ENCODE measurements around the gene TMEM33.
A peak's percentile ranks its signal among the peaks of the same experiment; 100 is the strongest.
"Not testable (repeated sequence)": the region's sequence is repeated elsewhere in the genome, so short reads cannot be mapped to it uniquely, and the experiment has no call there.

Gene TMEM33

GRCh38 chr4:41934901-41935651 is at the start of gene TMEM33:
Gene TMEM33 (plus strand): TSS chr4:41935429. CDS start chr4:41935485, 56 bp downstream.
- Histone ChIP-seq H3K27me3 (ENCODE audit: control insufficient read depth in 1 of 2, insufficient read depth in 2 of 2, low read length in 2 of 2) (no peaks in the 10 kb centered on the region), H3K9ac (ENCODE audit: low read depth in 1 of 2, low read length in 2 of 2) (peak within 1 kb of the TSS; percentile 79 to 88), H3K36me3 (ENCODE audit: control insufficient read depth in 1 of 2, insufficient read depth in 2 of 2, low read length in 2 of 2) (peaks cover 10 to 11% of the 10 kb centered on the region in 2 donors), H3K9me3 (ENCODE audit: control insufficient read depth in 1 of 2, low read length in 2 of 2) (no peaks in the 10 kb centered on the region), H3K27ac (ENCODE audit: low read depth, low read length) (peak within 1 kb of the TSS; percentile 28), H3K4me3 (ENCODE audit: low read depth in 1 of 2, low read length in 2 of 2) (peak within 1 kb of the TSS; percentile 95 to 97), H3K4me1 (ENCODE audit: control insufficient read depth in 1 of 2, insufficient read depth in 2 of 2, low read length in 2 of 2) (peaks cover 8 to 18% of the 10 kb centered on the region in 2 donors)

GRCh38 chr4:41885456-41885855 is 49.8 kb upstream of the TMEM33 start:
- no peak overlapping the region for H3K9ac ChIP-seq (ENCODE audit: low read depth in 1 of 2, low read length in 2 of 2)
- no peaks in the 10 kb centered on the region for H3K36me3 ChIP-seq (ENCODE audit: control insufficient read depth in 1 of 2, insufficient read depth in 2 of 2, low read length in 2 of 2)
- H3K4me1 ChIP-seq (ENCODE audit: control insufficient read depth in 1 of 2, insufficient read depth in 2 of 2, low read length in 2 of 2), result peaks cover 0 to 7% of the 10 kb centered on the region in 2 donors
- H3K9me3 ChIP-seq (ENCODE audit: control insufficient read depth in 1 of 2, low read length in 2 of 2), result no peaks in the 10 kb centered on the region
- H3K27me3 ChIP-seq (ENCODE audit: control insufficient read depth in 1 of 2, insufficient read depth in 2 of 2, low read length in 2 of 2), result peaks cover 27 to 28% of the 10 kb centered on the region in 2 donors
- no peak overlapping the region for H3K27ac ChIP-seq (ENCODE audit: low read depth, low read length)
- H3K4me3 ChIP-seq (ENCODE audit: low read depth in 1 of 2, low read length in 2 of 2), result no peak overlapping the region

GRCh38 chr4:41887277-41887676 is 48.0 kb upstream of the TMEM33 start:
- Histone ChIP-seq H3K9me3 (ENCODE audit: control insufficient read depth in 1 of 2, low read length in 2 of 2) (no peaks in the 10 kb centered on the region), H3K9ac (ENCODE audit: low read depth in 1 of 2, low read length in 2 of 2) (no peak overlapping the region), H3K27me3 (ENCODE audit: control insufficient read depth in 1 of 2, insufficient read depth in 2 of 2, low read length in 2 of 2) (peaks cover 11% of the 10 kb centered on the region in 2 donors), H3K27ac (ENCODE audit: low read depth, low read length) (no peak overlapping the region), H3K4me1 (ENCODE audit: control insufficient read depth in 1 of 2, insufficient read depth in 2 of 2, low read length in 2 of 2) (no peaks in the 10 kb centered on the region), H3K36me3 (ENCODE audit: control insufficient read depth in 1 of 2, insufficient read depth in 2 of 2, low read length in 2 of 2) (no peaks in the 10 kb centered on the region), H3K4me3 (ENCODE audit: low read depth in 1 of 2, low read length in 2 of 2) (no peak overlapping the region)

GRCh38 chr4:41887821-41888686 is 47.2 kb upstream of the TMEM33 start:
- Histone ChIP-seq H3K9me3 (ENCODE audit: control insufficient read depth in 1 of 2, low read length in 2 of 2) (no peaks in the 10 kb centered on the region), H3K36me3 (ENCODE audit: control insufficient read depth in 1 of 2, insufficient read depth in 2 of 2, low read length in 2 of 2) (no peaks in the 10 kb centered on the region), H3K9ac (ENCODE audit: low read depth in 1 of 2, low read length in 2 of 2) (no peak overlapping the region), H3K27ac (ENCODE audit: low read depth, low read length) (no peak overlapping the region), H3K27me3 (ENCODE audit: control insufficient read depth in 1 of 2, insufficient read depth in 2 of 2, low read length in 2 of 2) (peaks cover 7 to 10% of the 10 kb centered on the region in 2 donors), H3K4me1 (ENCODE audit: control insufficient read depth in 1 of 2, insufficient read depth in 2 of 2, low read length in 2 of 2) (no peaks in the 10 kb centered on the region), H3K4me3 (ENCODE audit: low read depth in 1 of 2, low read length in 2 of 2) (no peak overlapping the region)

GRCh38 chr4:41888687-41889074 is 46.5 kb upstream of the TMEM33 start:
- no peak overlapping the region for H3K9ac ChIP-seq (ENCODE audit: low read depth in 1 of 2, low read length in 2 of 2)
- peaks cover 9% of the 10 kb centered on the region in 2 donors for H3K27me3 ChIP-seq (ENCODE audit: control insufficient read depth in 1 of 2, insufficient read depth in 2 of 2, low read length in 2 of 2)

GRCh38 chr4:41889317-41889716 is 45.9 kb upstream of the TMEM33 start:
- Histone ChIP-seq H3K4me3 (ENCODE audit: low read depth in 1 of 2, low read length in 2 of 2) (no peak overlapping the region), H3K27me3 (ENCODE audit: control insufficient read depth in 1 of 2, insufficient read depth in 2 of 2, low read length in 2 of 2) (peaks cover 9 to 13% of the 10 kb centered on the region in 2 donors), H3K9ac (ENCODE audit: low read depth in 1 of 2, low read length in 2 of 2) (no peak overlapping the region), H3K27ac (ENCODE audit: low read depth, low read length) (no peak overlapping the region), H3K4me1 (ENCODE audit: control insufficient read depth in 1 of 2, insufficient read depth in 2 of 2, low read length in 2 of 2) (no peaks in the 10 kb centered on the region), H3K9me3 (ENCODE audit: control insufficient read depth in 1 of 2, low read length in 2 of 2) (no peaks in the 10 kb centered on the region), H3K36me3 (ENCODE audit: control insufficient read depth in 1 of 2, insufficient read depth in 2 of 2, low read length in 2 of 2) (no peaks in the 10 kb centered on the region)

More at GRCh38 chr4:41888687-41889074, 46.5 kb upstream of the TMEM33 start:
- Histone ChIP-seq H3K9me3 (ENCODE audit: control insufficient read depth in 1 of 2, low read length in 2 of 2) (no peaks in the 10 kb centered on the region), H3K4me3 (ENCODE audit: low read depth in 1 of 2, low read length in 2 of 2) (no peak overlapping the region), H3K27ac (ENCODE audit: low read depth, low read length) (no peak overlapping the region), H3K36me3 (ENCODE audit: control insufficient read depth in 1 of 2, insufficient read depth in 2 of 2, low read length in 2 of 2) (no peaks in the 10 kb centered on the region), H3K4me1 (ENCODE audit: control insufficient read depth in 1 of 2, insufficient read depth in 2 of 2, low read length in 2 of 2) (no peaks in the 10 kb centered on the region)

GRCh38 chr4:41890085-41890484 is 45.1 kb upstream of the TMEM33 start:
- Histone ChIP-seq H3K27me3 (ENCODE audit: control insufficient read depth in 1 of 2, insufficient read depth in 2 of 2, low read length in 2 of 2) (peaks cover 9 to 13% of the 10 kb centered on the region in 2 donors), H3K9ac (ENCODE audit: low read depth in 1 of 2, low read length in 2 of 2) (no peak overlapping the region), H3K27ac (ENCODE audit: low read depth, low read length) (no peak overlapping the region), H3K36me3 (ENCODE audit: control insufficient read depth in 1 of 2, insufficient read depth in 2 of 2, low read length in 2 of 2) (no peaks in the 10 kb centered on the region), H3K4me3 (ENCODE audit: low read depth in 1 of 2, low read length in 2 of 2) (no peak overlapping the region), H3K9me3 (ENCODE audit: control insufficient read depth in 1 of 2, low read length in 2 of 2) (no peaks in the 10 kb centered on the region), H3K4me1 (ENCODE audit: control insufficient read depth in 1 of 2, insufficient read depth in 2 of 2, low read length in 2 of 2) (no peaks in the 10 kb centered on the region)

- no peaks in the 10 kb centered on the region for H3K36me3 ChIP-seq (ENCODE audit: control insufficient read depth in 1 of 2, insufficient read depth in 2 of 2, low read length in 2 of 2)
- peaks cover 4 to 6% of the 10 kb centered on the region in 2 donors for H3K27me3 ChIP-seq (ENCODE audit: control insufficient read depth in 1 of 2, insufficient read depth in 2 of 2, low read length in 2 of 2)
- no peak overlapping the region for H3K9ac ChIP-seq (ENCODE audit: low read depth in 1 of 2, low read length in 2 of 2)
- no peak overlapping the region for H3K4me3 ChIP-seq (ENCODE audit: low read depth in 1 of 2, low read length in 2 of 2)
- no peaks in the 10 kb centered on the region for H3K9me3 ChIP-seq (ENCODE audit: control insufficient read depth in 1 of 2, low read length in 2 of 2)
- no peak overlapping the region for H3K27ac ChIP-seq (ENCODE audit: low read depth, low read length)
- no peaks in the 10 kb centered on the region for H3K4me1 ChIP-seq (ENCODE audit: control insufficient read depth in 1 of 2, insufficient read depth in 2 of 2, low read length in 2 of 2)
Measured at GRCh38 chr4:41896648-41897047, 38.6 kb upstream of the TMEM33 start.

GRCh38 chr4:41897698-41898097 is 37.5 kb upstream of the TMEM33 start:
- no peaks in the 10 kb centered on the region for H3K9me3 ChIP-seq (ENCODE audit: control insufficient read depth in 1 of 2, low read length in 2 of 2)
- peaks cover 4 to 6% of the 10 kb centered on the region in 2 donors for H3K27me3 ChIP-seq (ENCODE audit: control insufficient read depth in 1 of 2, insufficient read depth in 2 of 2, low read length in 2 of 2)
- no peaks in the 10 kb centered on the region for H3K36me3 ChIP-seq (ENCODE audit: control insufficient read depth in 1 of 2, insufficient read depth in 2 of 2, low read length in 2 of 2)
- no peaks in the 10 kb centered on the region for H3K4me1 ChIP-seq (ENCODE audit: control insufficient read depth in 1 of 2, insufficient read depth in 2 of 2, low read length in 2 of 2)
- H3K4me3 ChIP-seq (ENCODE audit: low read depth in 1 of 2, low read length in 2 of 2), result no peak overlapping the region
- no peak overlapping the region for H3K9ac ChIP-seq (ENCODE audit: low read depth in 1 of 2, low read length in 2 of 2)
- no peak overlapping the region for H3K27ac ChIP-seq (ENCODE audit: low read depth, low read length)

- H3K27me3 ChIP-seq (ENCODE audit: control insufficient read depth in 1 of 2, insufficient read depth in 2 of 2, low read length in 2 of 2); H3K36me3 ChIP-seq (ENCODE audit: control insufficient read depth in 1 of 2, insufficient read depth in 2 of 2, low read length in 2 of 2); H3K4me1 ChIP-seq (ENCODE audit: control insufficient read depth in 1 of 2, insufficient read depth in 2 of 2, low read length in 2 of 2); H3K4me3 ChIP-seq (ENCODE audit: low read depth in 1 of 2, low read length in 2 of 2); H3K9ac ChIP-seq (ENCODE audit: low read depth in 1 of 2, low read length in 2 of 2); H3K27ac ChIP-seq (ENCODE audit: low read depth, low read length); H3K9me3 ChIP-seq (ENCODE audit: control insufficient read depth in 1 of 2, low read length in 2 of 2): not testable (repeated sequence)
Measured at GRCh38 chr4:41909136-41909535, 26.1 kb upstream of the TMEM33 start.

Data from duodenal mucosa (tissue), 2 donors.